ENCODE data around the gene C9orf152.

GRCh38 chr9:110188101-110188500 is 19.9 kb downstream of the C9orf152 start:
- TF ChIP-seq CTCF (IDR thresholded peaks at IDR 0.05) (no peak), POLR2A (IDR thresholded peaks at IDR 0.05; ENCODE audit: low read depth) (no peak), EP300 (IDR thresholded peaks at IDR 0.05) (no peak), POLR2AphosphoS5 (IDR thresholded peaks at IDR 0.05) (no peak)

Data from esophagus muscularis mucosa (tissue), 4 donors.